ENCODE results near the gene ZNF316.

ZNF316 gene

DNA sequence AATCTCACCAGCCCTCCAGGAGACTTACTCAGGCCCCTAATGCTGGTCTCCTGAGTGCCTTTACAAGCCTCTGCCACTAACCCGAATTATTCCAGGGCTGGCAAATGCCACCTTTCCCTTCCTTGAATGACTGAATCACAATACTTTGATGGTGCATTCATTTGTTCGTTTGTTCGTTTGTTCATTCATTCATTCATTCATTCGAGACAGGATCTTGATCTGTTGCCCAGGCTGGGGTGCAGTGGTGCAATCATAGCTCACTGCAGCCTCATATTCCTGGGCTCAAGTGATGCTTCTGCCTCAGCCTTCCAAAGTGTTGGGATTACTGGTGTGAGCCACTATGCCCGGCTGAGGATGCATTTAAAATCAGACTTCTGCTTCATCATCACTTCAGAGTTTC, 63.7 kb downstream of the ZNF316 start:
- no peak for DNase-seq

DNA sequence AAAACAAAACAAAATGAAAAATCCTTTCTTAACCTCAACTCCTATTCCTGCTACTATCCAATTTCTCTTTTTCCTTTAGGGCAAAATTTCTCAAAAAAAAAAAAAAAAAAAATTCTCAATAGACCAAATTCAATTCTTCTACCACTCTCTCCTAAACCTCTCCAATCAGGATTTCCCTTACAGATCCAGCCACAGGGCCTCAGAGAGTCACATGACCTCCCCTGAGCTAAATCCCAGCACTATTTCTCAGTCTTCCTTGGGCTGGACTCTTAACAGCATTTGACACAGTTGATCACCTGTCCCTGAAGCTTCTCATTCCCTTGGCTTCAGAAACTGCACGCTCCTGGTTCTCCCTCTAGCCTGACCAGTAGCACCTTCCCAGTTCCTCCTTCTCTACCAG, 64.7 kb downstream of the ZNF316 start:
- no peak for DNase-seq
